ENCODE measurements around the gene CTDSPL.

The CTDSPL gene

DNA sequence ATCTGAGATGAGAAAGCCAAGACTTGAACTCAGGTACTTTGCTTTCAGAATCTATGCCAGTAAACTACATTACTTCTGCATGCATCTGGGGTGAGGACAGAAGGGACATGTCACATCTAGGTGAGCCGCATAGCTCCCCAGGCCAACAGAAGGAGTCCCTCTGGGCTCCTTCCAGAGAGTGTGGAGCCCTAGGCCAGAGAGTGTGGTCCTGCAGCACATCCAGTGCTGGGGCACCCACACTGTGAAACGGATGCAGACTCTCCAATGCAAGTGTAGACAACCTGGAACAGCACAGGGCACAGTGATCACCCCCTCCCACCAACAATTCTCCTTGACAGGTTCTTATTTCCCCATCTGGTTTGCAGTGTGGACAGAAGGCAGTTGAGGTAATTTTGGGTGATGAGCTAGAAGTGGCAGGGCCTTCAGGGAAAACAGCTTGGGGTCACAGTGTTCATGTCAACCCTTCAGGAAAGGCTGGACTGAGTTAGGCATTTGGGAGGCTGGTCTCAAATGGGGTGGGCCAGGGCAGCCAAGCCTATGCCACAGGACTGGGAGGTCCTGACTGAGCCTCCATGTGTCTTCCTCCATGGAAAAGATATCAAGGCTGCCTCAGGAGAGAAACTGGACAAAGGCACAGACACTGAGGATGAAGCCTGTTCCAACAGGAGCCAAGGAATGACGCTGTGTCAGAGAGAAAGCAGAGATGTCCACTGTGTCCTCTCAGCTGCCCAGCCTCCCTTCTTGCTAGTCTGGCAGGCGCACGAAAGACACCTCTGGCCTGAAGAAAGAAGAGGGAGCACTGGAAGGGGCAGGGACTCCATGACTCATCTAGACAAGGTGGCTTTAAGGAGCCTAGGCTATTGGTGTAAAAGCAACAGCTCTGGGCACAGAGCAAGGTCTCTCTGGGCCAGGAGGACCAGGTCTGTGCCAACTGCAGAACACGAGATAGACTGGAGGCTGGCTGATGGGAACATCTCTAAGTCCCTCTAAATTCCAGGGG is 166.1 kb downstream of the CTDSPL start:
- DNase-seq (ENCODE audit: low read depth): no peak
- no peak overlapping the region for H3K4me3 ChIP-seq (ENCODE audit: low read depth, low read length)
- TF ChIP-seq, protein P1, sequence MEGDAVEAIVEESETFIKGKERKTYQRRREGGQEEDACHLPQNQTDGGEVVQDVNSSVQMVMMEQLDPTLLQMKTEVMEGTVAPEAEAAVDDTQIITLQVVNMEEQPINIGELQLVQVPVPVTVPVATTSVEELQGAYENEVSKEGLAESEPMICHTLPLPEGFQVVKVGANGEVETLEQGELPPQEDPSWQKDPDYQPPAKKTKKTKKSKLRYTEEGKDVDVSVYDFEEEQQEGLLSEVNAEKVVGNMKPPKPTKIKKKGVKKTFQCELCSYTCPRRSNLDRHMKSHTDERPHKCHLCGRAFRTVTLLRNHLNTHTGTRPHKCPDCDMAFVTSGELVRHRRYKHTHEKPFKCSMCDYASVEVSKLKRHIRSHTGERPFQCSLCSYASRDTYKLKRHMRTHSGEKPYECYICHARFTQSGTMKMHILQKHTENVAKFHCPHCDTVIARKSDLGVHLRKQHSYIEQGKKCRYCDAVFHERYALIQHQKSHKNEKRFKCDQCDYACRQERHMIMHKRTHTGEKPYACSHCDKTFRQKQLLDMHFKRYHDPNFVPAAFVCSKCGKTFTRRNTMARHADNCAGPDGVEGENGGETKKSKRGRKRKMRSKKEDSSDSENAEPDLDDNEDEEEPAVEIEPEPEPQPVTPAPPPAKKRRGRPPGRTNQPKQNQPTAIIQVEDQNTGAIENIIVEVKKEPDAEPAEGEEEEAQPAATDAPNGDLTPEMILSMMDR (conservative IDR thresholded peaks at IDR 0.05; ENCODE audit: low read depth, low read length): no peak

DNA sequence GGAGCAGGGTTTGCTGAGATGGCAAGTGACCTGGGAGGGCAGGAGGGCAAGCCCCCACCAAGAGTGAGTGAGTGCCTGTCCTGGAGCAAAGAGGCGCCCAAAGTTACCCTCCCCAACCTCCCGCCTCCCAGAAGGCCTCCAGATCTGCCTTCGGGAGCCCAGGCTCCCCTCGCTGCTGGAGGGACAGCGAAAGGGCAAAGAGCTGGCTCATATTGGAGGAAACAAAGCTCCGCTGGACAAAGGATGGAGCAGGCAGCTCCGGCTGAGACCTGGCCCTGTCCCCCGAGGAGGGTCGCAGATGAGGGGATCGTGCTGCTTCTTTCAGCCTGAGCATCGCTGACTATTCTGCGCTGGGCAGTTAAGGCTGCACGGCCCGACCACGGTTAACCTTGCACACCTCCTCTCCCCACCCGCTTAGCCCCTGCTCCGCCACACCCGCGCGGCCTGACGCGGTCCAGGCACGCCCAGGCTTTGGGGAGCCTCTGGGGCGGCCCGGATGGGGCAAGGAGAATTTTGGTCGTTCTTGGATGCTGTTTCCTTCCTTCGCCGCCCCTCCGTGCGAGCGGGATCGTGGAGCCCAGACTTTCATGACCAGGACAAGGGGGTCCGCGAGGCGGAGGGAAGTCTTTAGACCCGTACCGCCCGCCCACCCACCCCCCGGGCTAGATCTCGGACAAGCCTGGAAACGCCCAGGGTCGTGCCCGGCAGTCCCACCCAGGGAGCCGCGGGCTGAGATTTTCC is 167.1 kb downstream of the CTDSPL start:
- no peak for DNase-seq (ENCODE audit: low read depth)
- TF ChIP-seq, protein P1 (conservative IDR thresholded peaks at IDR 0.05; ENCODE audit: low read depth, low read length): no peak
- peak overlapping the region; percentile 65 for H3K4me3 ChIP-seq (ENCODE audit: low read depth, low read length)

DNA sequence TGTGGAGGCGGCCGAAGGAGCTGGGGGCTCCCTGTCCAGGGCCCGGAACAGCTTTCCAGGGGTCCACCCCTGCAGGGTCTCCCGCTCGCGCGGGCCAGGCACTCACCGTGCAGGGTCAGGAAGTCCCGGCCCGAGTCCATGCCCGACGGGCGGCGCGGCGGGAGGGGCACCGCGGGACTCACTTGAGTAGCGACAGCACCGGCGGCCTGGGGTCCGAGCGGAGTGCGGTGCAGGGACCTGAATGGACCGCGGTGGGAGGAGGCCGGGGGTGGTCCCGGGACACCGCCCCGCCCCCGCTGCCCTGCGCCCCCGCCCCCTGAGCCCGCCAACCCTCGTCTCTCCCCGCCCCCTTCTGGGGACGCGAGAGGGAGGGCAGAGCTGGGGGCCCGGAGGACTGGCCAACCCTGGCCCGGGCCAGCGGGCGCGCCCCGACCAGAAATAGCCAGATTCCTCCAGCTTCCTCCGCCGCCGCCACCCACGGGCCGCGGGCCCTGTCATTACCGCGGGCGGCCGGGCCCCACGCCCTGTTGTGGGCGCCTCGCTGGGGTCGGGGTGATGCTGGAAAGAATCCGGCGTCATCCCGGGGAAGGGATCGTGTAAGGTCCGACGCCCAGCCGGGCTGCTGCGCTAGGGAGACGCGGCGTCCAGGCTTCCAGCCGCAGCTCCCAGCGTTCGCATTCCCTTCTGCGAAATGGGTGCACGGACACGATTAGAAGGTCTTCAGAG is 167.9 kb downstream of the CTDSPL start, which contains the start of gene PLCD1:
PLCD1 (minus strand) TSS at position 243 of the 726 bp plus-strand sequence; CDS start at position 140, 103 bp downstream.
- DNase-seq (ENCODE audit: low read depth): peak; percentile 31
- TF ChIP-seq, protein P1 (conservative IDR thresholded peaks at IDR 0.05; ENCODE audit: low read depth, low read length): no peak
- peak within 1 kb of the TSS; percentile 65 for H3K4me3 ChIP-seq (ENCODE audit: low read depth, low read length)

DNA sequence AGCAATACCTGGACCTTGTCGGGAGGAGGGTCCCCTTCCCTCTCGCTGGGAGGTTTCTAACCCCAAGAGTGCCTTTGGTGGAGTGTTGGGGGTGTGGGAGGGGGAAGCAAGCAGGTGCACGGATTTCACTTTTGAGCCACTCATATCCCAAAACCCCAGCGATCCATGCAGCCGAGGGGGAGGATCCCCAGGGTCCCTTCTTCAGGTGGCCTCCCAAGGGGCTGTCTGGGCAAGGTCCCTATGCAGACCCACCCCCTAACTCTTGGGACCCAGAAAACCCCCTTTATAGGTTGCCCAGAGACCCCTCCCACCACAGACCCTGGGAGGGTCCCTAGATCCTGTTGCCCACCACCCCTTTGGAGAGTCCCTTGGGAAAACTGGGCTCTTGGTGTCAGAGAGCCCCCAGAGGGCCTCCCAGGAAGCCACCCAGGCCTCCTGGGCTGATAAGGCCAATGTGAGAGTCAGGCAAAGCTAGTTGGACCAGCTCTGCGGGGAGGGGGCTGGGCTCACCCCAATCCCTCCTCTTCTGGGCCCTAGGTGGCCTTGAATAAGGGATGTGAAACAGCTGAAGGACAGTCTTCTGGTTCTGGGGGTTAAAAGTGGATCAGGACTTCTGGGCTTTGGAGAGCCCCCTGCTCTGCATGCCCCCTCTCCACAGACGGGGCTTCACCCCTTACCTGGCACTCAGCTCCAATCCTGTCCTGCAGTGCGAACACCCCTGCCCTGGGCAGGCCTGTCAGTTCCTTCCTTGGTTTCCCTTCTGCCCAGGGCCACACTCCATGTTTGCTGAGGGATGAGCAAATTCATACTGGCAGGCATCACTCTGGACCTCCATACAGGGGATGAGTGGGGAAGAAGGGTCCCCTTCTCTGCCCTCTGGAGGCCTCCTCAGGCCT is 168.7 kb downstream of the CTDSPL start:
- H3K4me3 ChIP-seq (ENCODE audit: low read depth, low read length): peak overlapping the region; percentile 65
- no peak for DNase-seq (ENCODE audit: low read depth)

DNA sequence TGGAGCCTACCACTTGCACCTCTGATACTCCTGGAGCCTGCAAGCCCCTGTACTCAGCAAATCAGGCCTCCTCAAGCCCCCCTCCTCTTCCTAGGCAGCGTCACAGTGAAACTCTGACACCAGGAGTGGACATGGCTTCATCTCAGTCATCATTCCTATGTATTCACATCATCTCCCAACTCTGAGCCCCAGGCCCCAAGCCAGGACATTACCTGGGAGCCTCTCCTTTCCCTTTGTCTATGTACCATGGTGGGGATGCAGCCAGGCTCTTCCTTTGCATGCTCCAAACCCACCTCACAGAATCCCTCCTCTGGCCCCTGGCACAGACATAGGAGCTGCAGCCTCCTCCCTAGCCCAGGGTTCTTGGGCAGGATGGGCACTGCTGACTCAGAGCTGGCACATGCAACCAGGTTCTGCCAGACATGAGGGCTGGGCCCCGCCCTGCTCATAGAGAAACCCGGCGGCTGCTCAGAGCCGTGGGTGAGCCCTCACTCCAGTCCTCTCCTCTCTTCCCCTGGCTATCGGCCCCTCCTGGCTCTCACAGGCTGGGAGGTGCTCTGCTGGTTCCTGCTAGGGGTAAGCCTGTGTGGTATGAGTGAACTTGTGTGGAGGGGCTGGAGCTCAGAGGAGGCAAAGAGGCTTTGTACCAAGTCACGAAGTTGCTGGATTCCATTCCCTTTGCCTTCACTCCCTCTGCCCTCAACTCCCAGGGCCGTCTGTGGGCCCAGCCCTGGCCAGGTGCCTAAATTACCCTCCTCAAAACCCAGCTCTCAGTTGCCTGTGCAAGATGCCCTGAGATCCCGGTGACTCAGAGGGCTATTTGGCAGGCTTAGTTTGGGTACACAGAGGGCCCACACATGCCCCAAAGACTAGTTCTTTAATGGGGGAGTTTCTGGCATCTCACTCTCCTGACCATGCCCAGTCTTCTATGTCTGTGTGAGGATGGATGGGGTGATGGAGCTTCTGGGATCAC is 169.6 kb downstream of the CTDSPL start:
- no peak for DNase-seq (ENCODE audit: low read depth)
- TF ChIP-seq, protein P1 (conservative IDR thresholded peaks at IDR 0.05; ENCODE audit: low read depth, low read length): no peak
- no peak overlapping the region for H3K4me3 ChIP-seq (ENCODE audit: low read depth, low read length)

More for the DNA sequence above, 168.7 kb downstream of the CTDSPL start:
- TF ChIP-seq, protein P1 (conservative IDR thresholded peaks at IDR 0.05; ENCODE audit: low read depth, low read length): no peak

Measured in choroid plexus epithelial cell (primary cell).